HG02840 (cell line): ENCODE data around the gene IGDCC3.
"Not testable (repeated sequence)": the region's sequence is repeated elsewhere in the genome, so short reads cannot be mapped to it uniquely, and the experiment has no call there.

Source experiments
- ATAC-seq: cut with Tn5 transposase; IDR thresholded peaks from one replicate; pipeline ENCODE4 v1.9.1; 2021; ENCODE audit warnings: mild to moderate bottlenecking, moderate library complexity, moderate number of reproducible peaks; ENCODE audit not compliant: unreplicated experiment, low FRiP score

The IGDCC3 gene

DNA sequence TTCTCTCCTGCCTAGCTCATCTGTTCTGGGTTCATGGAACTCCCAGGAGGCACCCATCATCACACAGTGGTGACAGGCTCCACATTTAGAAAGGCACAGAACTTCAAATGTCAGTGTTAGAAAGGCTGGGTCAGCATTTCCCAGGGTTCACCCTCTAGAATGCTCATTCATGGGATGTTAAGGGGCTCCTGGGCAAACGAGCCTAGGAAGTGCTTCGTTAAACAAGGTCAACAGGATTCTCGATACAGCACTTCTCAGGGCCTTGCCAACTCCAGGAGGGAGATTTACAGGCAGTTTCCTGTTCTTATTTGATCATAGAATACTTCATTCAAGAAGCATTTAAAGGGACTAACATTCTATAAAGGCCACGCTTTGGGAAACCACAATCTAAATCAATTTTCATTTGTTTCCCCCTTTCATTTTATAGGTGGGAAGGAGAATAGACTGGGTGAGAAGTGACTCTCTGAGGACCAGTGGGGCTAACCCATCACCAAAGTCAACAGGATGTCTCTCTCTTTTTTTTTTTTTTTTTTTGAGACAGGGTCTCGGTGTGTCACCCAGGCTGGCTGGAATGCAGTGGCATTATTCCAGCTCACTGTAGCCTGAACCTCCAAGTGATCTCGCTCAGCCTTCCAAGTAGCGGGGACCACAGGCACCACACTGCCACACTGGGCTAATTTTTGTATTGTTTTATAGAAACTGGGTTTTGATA, 30.7 kb upstream of the IGDCC3 start:
- no peak for ATAC-seq

- ATAC-seq: no peak
Observed at GRCh38 chr15:65406424-65407000, 28.7 kb upstream of the IGDCC3 start.

DNA sequence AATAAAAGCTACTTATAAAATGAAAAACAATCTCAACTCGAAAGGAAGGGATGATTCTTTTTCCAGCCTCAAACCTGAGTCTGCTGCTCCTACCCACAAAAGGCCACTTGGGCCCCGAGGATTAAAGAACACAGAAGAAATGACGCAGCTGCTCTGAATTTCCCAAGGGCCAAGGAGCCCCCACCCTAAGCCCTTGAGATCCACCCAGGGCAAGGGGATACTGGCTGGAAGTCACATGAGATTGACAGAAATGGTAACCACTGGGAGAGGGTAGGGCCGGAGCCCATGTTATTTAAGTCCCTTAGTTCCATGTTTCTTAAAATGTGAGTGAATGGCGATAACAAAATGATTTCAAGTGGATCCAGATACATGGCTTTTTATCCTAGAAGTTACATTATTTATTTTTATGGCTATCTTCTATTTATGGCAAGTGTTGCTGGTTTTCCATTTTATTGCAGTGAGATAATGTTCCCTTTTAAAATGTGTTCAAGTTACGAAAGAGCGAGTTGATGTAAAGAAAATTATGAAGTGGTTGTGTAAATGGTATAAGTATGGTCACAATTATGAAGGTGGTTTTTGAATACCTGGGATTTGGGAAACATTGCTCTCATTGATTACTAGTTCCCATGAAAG, 28.1 kb upstream of the IGDCC3 start:
- ATAC-seq: no peak

- no peak for ATAC-seq
Observed at GRCh38 chr15:65404186-65404872, 26.5 kb upstream of the IGDCC3 start.

- no peak for ATAC-seq
Observed at GRCh38 chr15:65402961-65403360, 25.2 kb upstream of the IGDCC3 start.

DNA sequence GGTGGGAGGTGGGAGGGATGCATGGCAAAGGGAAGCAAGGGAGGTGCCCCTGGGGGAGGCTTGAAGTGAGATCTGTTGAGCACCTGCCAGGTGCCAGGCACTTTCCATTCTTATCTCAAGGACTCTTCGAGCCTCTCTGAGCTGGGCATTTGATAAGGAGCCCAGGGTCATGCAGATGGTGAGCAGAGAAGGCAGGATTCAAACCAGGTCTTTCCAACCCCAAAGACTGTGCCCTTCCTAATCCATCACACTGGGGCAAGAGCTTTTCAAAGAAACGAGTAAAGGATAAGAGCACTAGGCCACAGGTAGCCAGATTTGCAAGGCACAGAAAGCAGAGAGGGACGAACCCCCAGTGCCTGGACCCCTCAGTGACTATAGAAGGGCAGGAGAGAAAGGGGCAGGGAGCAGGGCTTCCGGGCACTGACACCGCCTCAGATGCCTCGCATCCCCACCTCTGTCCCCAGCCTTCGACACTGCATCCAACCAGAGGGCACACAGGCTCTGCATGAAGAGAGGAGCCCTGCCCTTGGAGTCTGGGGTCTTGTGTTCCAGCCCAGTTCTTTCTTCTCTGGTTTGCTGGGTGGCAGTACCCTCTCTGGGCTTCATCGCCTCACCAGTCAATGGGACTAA, 23.9 kb upstream of the IGDCC3 start:
- no peak for ATAC-seq

GRCh38 chr15:65400760-65401610, 23.2 kb upstream of the IGDCC3 start:
- ATAC-seq: no peak

DNA sequence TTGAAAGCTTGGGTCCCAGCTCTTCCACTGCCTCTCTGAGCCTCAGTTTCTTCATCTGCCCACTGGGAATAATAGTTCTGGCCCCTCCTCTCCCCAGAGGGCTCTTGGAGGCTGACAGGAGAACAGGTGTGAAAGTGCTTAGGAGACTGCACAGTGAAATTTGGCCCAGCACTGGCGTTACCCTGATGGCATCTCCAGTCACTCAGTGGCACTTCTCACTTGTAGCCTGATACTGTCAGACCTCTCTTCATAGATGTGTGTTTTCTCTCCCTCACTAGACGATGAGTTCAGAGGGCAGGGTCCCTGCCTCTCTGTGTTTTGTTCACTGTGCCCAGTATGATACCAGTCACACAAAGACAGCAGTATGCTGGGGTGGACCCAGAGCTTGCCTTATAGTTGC, 22.2 kb upstream of the IGDCC3 start:
- no peak for ATAC-seq

DNA sequence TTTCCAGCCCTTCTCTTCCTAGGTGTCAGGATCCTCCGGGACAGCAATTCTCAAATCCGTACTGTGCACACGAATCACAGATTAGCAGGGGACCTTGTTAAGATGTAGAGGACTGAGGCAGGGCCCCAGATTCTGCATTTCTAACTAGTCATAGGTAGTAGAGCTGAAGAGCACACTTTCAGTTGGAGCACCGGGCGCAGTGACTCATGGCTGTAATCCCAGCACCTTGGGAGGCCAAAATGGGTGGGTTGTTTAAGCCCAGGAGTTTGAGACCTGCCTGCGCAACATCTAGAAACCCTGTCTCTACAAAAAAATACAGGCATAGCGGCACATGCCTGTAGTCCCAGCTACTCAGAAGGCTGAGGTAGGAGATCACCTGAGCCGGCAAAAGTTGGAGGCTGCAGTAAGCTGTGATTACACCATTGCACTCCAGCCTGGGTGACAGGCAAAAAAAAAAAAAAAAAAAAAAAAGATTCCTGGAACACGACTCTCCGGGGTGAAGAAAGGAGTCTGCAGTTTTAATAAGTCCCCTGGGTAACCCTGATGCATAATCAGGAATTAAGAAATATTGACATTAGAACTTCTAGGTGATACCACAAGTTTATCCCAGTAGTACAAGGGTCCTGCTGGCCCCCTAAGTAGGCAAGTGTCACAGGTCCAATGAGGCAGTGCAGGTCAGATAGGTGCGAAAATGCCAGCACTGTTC, 21.4 kb upstream of the IGDCC3 start:
- no peak for ATAC-seq

DNA sequence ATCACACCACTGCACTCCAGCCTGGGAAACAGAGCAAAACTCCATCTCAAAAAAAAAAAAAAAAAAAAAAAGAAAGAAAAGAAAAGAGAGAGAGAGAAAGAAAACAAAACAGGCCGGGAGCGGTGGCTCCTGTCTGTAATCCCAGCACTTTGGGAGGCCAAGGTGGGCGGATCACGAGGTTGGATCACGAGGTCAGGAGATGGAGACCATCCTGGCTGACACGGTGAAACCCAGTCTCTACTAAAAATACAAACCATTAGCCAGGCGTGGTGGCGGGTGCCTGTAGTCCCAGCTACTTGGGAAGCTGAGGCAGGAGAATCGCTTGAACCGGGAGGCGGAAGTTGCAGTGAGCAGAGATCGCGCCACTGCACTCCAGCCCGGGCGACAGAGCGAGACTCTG, 20.7 kb upstream of the IGDCC3 start:
- ATAC-seq: not testable (repeated sequence)

GRCh38 chr15:65396965-65397317, 19.1 kb upstream of the IGDCC3 start:
- no peak for ATAC-seq

DNA sequence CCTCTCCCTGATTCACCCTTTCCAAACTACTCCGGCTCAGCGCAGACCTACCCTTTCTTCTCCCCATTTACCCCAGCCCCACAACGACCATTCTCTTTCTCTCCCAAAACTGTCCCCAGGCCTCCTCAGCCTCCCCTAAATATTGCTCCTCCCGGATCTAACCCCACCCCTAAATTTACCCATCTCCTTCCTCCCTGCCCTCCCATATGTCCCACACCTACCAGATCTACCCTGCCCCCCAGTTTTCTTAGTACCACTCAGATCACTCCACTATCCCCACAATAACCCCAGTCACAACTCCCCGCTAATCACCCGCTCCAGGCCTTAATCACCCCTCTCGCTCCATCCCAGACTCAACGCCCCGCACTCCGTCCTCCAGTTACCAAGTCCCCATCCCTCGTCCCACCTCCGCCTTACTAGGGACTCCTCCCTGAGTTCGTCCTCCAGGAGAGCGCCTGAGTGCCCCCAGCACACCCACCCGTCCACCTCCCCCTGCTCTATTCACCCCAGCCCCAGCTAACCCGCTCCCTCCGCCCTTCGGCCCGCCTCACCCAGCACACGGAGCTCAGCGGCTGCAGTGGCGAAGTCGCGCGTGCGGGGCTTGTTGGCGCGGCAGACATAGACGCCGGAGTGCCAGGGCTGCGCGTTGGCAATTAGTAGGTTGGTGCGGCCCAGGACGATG, 18.6 kb upstream of the IGDCC3 start:
- ATAC-seq: no peak

DNA sequence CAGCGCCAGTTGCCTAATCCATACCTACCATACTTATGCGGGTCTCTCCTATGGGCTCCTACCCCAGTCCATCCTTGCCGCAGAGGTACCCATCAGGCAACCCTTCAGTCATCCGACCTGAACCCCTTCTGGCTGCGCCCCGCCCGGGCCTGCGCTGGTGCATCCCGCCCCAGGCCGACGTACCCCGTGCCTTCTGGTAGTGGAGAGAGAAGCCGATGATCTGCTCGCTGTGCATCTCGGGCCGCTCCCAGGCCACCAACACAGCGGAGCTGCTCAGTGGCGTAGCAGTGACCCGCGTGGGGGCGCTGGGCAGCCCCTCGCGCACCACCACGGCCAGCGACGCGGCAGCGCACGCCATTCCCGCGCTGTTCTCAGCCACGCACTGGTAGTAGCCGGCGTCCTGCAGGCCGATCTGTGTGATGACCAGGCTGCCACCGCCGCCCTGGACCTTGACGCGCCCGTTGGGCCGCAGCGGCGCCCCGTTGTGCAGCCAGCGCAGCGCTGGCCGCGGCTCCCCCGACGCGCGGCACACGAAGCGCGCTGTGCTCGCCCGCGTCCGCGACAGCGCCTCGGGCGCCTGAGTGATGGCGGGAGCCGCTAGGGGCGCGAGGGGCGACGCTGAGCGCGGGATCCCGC, 17.9 kb upstream of the IGDCC3 start:
- ATAC-seq: no peak

GRCh38 chr15:65394936-65395335, 17.1 kb upstream of the IGDCC3 start:
- ATAC-seq: no peak

DNA sequence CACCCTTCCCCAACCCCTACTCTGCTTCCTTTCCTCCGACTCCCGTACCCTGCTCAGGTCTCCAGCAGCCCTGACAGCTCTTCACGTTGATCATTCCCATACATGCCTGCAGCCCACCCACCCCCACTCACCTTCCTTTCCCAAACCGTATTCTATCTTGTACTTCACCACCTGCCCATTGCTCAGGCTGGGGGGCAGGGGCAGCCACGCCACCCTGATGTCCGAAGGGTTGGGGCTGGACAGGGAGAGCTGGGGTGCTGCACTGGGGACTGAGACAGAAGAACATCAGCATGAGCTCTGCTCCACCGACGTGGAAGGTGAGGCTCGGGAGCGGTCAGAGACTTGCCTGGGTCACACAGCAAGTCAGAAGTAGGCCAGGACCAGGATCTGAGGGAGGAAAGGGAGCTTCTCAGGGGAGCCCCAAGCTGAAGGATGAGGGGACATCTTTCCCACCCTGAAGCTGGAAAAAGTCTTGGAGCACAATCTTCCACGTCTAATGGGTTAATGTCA, 16.5 kb upstream of the IGDCC3 start:
- no peak for ATAC-seq

- ATAC-seq: no peak
Observed at GRCh38 chr15:65393557-65393956, 15.8 kb upstream of the IGDCC3 start.

DNA sequence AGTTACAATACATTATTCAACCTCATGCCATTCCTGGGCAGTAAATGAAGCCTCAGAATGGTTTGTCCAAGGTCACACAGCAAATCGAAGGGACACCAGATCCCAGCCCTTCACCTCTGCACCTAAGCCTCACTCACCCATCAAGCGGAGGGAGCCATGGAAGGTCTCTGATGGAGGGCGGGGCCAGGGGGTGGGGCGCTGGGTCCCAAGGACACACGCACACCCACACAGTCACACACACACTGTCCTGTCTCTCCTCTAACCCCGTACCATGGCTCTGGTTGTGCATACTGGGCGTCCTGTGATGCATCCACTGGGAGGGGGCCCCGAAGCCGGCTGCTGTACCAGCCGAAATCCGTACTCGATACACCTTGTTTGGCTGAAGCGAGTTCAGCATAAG, 15.3 kb upstream of the IGDCC3 start:
- ATAC-seq: no peak

GRCh38 chr15:65392368-65392767, 14.6 kb upstream of the IGDCC3 start:
- no peak for ATAC-seq
